ENCODE measurements around the gene MIF.

DNA sequence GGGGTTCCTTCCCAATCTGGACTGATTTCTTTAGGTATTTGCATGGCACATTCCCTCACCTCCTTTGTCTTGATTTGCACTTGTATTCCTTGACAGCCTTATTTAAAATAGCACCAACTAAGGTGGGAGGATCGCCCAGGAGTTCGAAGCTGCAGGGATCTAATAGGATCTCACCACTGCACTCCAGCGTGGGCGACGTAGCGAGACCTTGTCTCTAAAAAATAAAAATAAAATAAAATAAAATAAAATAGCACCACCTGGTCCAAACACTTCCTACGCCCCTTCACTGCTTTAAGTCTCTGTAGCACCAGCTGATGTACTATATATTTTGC lies 35.7 kb upstream of the MIF start:
- TF ChIP-seq, protein P1, sequence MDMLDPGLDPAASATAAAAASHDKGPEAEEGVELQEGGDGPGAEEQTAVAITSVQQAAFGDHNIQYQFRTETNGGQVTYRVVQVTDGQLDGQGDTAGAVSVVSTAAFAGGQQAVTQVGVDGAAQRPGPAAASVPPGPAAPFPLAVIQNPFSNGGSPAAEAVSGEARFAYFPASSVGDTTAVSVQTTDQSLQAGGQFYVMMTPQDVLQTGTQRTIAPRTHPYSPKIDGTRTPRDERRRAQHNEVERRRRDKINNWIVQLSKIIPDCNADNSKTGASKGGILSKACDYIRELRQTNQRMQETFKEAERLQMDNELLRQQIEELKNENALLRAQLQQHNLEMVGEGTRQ (IDR thresholded peaks at IDR 0.05; ENCODE audit: low read depth, low read length) = no peak
- TF ChIP-seq RCOR1 (IDR thresholded peaks at IDR 0.05; ENCODE audit: insufficient replicate concordance, low read length) = no peak
